Epithelial cell of proximal tubule (primary cell): ENCODE results near the gene THSD1. TPM values are rescaled to one million over a fixed set of nuclear protein-coding genes. Genes with fewer than 3 reads are reported as not detected.

Source experiments
- DNase-seq: peaks from one replicate; pipeline ENCODE4 v3.0.0-alpha.2; 2011; ENCODE audit warnings: low read depth
- H3K4me3 ChIP-seq: 2 replicates; pipeline ENCODE4 v1.5.1; 2011; ENCODE audit warnings: low read depth, mild to moderate bottlenecking, low read length
- total RNA-seq: library from RNA; depleted of rRNA; stranded (reverse); fragments of >200 nt; gene quantifications from 2 replicates; pipeline ENCODE4 v1.2.3, GENCODE V29; 2015
- TF ChIP-seq, protein P1 (sequence below): conservative IDR thresholded peaks from 2 replicates; pipeline ENCODE4 v1.5.1; 2012; ENCODE audit warnings: low read depth, mild to moderate bottlenecking, low read length

THSD1 gene
- 10.2 and 19.2 TPM in 2 replicates for total RNA-seq

GRCh38 chr13:52405767-52406494 lies at the start of gene THSD1:
TSS of gene THSD1 (minus strand) at chr13:52406172. CDS start at chr13:52402600, 3,572 bp downstream.
- H3K4me3 ChIP-seq: peak within 1 kb of the TSS; percentile 73
- no peak for DNase-seq
- TF ChIP-seq, protein P1, sequence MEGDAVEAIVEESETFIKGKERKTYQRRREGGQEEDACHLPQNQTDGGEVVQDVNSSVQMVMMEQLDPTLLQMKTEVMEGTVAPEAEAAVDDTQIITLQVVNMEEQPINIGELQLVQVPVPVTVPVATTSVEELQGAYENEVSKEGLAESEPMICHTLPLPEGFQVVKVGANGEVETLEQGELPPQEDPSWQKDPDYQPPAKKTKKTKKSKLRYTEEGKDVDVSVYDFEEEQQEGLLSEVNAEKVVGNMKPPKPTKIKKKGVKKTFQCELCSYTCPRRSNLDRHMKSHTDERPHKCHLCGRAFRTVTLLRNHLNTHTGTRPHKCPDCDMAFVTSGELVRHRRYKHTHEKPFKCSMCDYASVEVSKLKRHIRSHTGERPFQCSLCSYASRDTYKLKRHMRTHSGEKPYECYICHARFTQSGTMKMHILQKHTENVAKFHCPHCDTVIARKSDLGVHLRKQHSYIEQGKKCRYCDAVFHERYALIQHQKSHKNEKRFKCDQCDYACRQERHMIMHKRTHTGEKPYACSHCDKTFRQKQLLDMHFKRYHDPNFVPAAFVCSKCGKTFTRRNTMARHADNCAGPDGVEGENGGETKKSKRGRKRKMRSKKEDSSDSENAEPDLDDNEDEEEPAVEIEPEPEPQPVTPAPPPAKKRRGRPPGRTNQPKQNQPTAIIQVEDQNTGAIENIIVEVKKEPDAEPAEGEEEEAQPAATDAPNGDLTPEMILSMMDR: no peak

DNA sequence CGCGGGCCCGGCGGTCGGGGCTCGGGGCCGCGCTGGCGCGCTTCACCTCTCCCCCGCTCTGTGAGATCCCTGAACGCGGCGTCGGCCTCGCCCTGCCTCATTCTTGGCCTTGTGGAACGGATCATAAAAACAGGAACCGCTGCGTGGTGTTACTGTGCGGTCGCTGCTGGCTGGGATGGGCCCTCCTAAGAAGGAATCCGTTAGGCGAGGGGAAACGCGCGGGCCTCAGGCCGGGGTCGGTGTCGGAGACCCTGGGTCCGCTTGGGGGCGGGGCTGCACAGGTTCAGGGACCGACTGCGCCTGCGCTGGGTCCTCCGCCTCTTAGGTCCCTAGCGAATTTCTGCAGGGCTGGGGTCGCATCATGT lies 49.7 kb upstream of the THSD1 start:
- TF ChIP-seq, protein P1: no peak
- no peak for DNase-seq
- peak overlapping the region; percentile 91 for H3K4me3 ChIP-seq

DNA sequence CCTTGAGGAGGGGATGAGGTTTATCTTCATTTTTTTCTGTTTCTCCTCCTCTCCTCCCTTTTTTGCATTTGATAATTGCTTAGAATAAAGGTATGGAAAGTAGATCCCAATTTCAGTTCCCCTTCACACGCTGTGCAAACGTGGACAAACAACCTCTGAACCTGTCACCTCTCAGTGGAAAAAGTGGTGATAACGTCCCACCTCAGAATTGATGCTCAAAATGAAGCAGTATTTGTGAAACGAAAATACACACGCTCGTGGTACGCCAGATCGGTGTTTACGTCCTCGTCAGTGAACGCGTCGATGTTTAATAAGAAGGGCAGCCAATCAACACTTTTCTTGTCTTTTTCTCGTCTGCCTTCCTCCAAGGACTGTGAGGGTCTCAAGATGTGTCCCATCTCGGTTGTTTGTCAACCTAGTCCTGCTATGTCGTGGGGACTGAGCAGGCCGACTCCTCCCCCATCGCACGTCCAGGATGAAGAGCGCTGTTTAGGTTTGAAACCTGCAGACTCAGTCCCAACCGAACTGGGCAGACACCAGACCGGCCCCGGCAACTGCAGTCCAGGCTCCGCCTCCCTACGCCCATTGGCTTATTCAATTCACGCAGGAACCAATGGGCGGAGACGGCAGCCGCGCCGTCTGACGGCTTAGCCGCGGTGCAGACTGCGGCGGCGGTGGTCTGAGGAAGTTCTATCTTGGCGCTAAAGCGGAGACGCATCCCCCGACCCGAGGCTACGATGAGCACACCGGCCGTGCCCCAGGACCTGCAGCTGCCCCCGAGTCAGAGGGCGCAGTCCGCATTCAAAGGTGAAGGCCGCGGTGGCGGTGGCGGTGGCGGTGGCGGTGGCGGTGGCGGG lies 49.1 kb upstream of the THSD1 start, which contains the start of gene CKAP2:
CKAP2 (plus strand) TSS at position 659 of the 857 bp plus-strand sequence; CDS start at position 738, 79 bp downstream.
- TF ChIP-seq, protein P1: no peak
- DNase-seq: peak; percentile 68
- H3K4me3 ChIP-seq: peak within 1 kb of the TSS; percentile 91

DNA sequence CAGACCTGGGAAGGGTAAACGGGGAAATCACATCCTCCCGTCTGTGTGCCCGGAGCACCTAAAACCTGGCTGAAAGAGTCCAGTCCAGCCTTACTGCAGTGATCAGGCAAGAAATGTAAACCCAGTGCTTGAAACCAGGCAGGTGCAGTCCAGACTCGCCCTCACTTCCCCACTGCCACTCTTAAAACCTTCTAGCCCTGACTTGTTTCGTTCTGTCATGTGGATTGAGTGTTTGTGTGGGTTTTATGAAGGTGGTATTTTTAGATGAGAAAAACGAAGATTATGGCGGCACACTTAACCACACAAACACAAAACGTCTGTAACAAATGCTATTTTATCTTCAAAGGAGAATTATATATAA lies 48.5 kb upstream of the THSD1 start:
- no peak for DNase-seq
- TF ChIP-seq, protein P1: no peak
- H3K4me3 ChIP-seq: peak overlapping the region; percentile 91

- no peak overlapping the region for H3K4me3 ChIP-seq
- no peak for DNase-seq
- TF ChIP-seq, protein P1: no peak
Measured at GRCh38 chr13:52452470-52452869, 46.5 kb upstream of the THSD1 start.

DNA sequence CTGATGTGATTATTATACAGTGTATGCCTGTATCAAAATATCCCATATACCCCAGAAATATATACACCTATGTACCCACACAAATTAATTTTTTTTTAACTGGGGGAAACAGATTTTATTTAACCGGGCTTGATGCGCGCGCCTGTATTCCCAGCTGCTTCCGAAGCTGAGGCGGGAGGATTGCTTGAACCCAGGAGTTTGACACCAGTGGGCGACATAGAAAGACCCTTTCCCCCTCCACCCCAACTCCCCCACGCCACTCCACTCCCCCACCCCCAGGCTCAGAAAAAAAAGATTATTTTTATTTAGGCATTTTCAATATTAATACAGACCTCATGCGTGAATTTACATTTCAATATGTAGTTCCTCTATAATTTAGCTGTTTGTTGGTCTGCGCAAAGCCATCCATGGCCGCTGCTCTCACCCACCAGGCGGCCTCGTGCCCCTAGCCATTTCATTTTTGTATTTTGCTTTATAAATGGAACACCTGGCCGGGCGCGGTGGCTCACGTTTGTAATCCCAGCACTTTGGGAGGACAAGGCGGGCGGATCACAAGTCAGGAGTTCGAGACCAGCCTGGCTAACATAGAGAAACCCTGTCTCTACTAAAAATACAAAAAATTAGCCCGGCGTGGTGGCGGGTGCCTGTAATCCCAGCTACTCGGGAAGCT lies 45.3 kb upstream of the THSD1 start:
- H3K4me3 ChIP-seq: no peak overlapping the region
- TF ChIP-seq, protein P1: no peak
- DNase-seq: no peak
